HEK293 (cell line): ENCODE results near the gene SCTR.

ENCODE experiments used
- CTCF ChIA-PET: fragments of 350-600 bp; formaldehyde crosslinking; extraction: SDS; loops from one replicate; lab custom pipeline; 2021; ENCODE audit warnings: antibody characterized with exemption; lab: Yijun Ruan, JAX
- POLR2A ChIA-PET: fragments of 300-600 bp; formaldehyde crosslinking; extraction: SDS; loops from one replicate; lab custom pipeline; 2020; ENCODE audit warnings: antibody characterized with exemption, inconsistent platforms; lab: Yijun Ruan, JAX
- H3K27ac ChIP-seq: fragments of 200-500 bp; sonication (Bioruptor generic); 2 replicates; pipeline ENCODE4 v1.5.1; 2014; ENCODE audit warnings: low read depth, low read length, control low read depth, inconsistent platforms; ENCODE audit errors: extremely low read depth
- H3K36me3 ChIP-seq, 2 experiments: fragments of 200-500 bp in 1 of 2; sonication (Bioruptor generic) in 1 of 2; 1 replicate in 1 of 2; 2 replicates in 1 of 2; pipeline ENCODE4 v1.5.1; 2014 to 2017; ENCODE audit warnings: inconsistent platforms in 2 of 2, low read length in 2 of 2; ENCODE audit not compliant: control insufficient read depth in 2 of 2, insufficient read depth in 1 of 2
- H3K4me1 ChIP-seq: fragments of 200-500 bp; sonication (Bioruptor generic); 2 replicates; pipeline ENCODE4 v1.5.1; 2014; ENCODE audit warnings: mild to moderate bottlenecking, low read length, inconsistent platforms; ENCODE audit not compliant: control insufficient read depth, insufficient read depth
- H3K4me3 ChIP-seq: 2 replicates; pipeline ENCODE4 v1.5.1; 2011; ENCODE audit warnings: low read depth, mild to moderate bottlenecking, control low read depth, low read length, moderate library complexity
- H3K9me3 ChIP-seq: fragments of 200-500 bp; sonication (Bioruptor generic); 2 replicates; pipeline ENCODE4 v1.5.1; 2014; ENCODE audit warnings: low read depth, low read length, inconsistent platforms; ENCODE audit not compliant: control insufficient read depth, insufficient read depth
- GFI1B ChIP-seq: fragments of 450-650 bp; formaldehyde crosslinking; IDR thresholded peaks from 2 replicates; pipeline ENCODE4 v1.5.1; 2016; ENCODE audit warnings: missing biosample characterization, missing genetic modification characterization
- HOXD13 ChIP-seq: sonication (generic); formaldehyde crosslinking; IDR thresholded peaks from 2 replicates; pipeline ENCODE4 v1.8.0; 2022; ENCODE audit warnings: missing genetic modification reagents, borderline replicate concordance
- MEIS1 ChIP-seq: sonication (generic); formaldehyde crosslinking; IDR thresholded peaks from 2 replicates; pipeline ENCODE4 v1.8.1; 2022; ENCODE audit warnings: missing genetic modification reagents, mild to moderate bottlenecking, borderline replicate concordance
- MZF1 ChIP-seq: fragments of 450-650 bp; formaldehyde crosslinking; IDR thresholded peaks from 2 replicates; pipeline ENCODE4 v1.5.1; 2017; ENCODE audit warnings: missing biosample characterization, missing genetic modification characterization, borderline replicate concordance
- PRDM1 ChIP-seq: fragments of 450-650 bp; formaldehyde crosslinking; IDR thresholded peaks from 2 replicates; pipeline ENCODE4; 2016; ENCODE audit warnings: missing biosample characterization, missing genetic modification characterization
- SALL2 ChIP-seq: fragments of 450-650 bp; formaldehyde crosslinking; IDR thresholded peaks from 2 replicates; pipeline ENCODE4 v1.5.0; 2017; ENCODE audit warnings: missing biosample characterization, mild to moderate bottlenecking, missing genetic modification characterization, borderline replicate concordance
- SCRT2 ChIP-seq: fragments of 450-650 bp; formaldehyde crosslinking; IDR thresholded peaks from 2 replicates; pipeline ENCODE4 v1.5.1; 2016; ENCODE audit warnings: missing biosample characterization, missing genetic modification characterization
- ZBTB7A ChIP-seq: fragments of 450-650 bp; formaldehyde crosslinking; IDR thresholded peaks from 2 replicates; pipeline ENCODE4 v1.5.1; 2016; ENCODE audit warnings: low read depth, missing biosample characterization, missing genetic modification characterization
- ZEB2 ChIP-seq: fragments of 450-650 bp; formaldehyde crosslinking; IDR thresholded peaks from 2 replicates; pipeline ENCODE4 v1.5.1; 2016; ENCODE audit warnings: missing biosample characterization, missing genetic modification characterization
- ZFP41 ChIP-seq: fragments of 450-650 bp; formaldehyde crosslinking; IDR thresholded peaks from 2 replicates; pipeline ENCODE4 v1.5.1; 2016; ENCODE audit warnings: missing biosample characterization, missing genetic modification characterization, borderline replicate concordance
- ZNF138 ChIP-seq: fragments of 450-650 bp; formaldehyde crosslinking; IDR thresholded peaks from 2 replicates; pipeline ENCODE4 v1.5.1; 2016; ENCODE audit warnings: missing biosample characterization, missing genetic modification characterization, borderline replicate concordance
- ZNF174 ChIP-seq: fragments of 450-650 bp; formaldehyde crosslinking; IDR thresholded peaks from 2 replicates; pipeline ENCODE4 v1.5.0; 2017; ENCODE audit warnings: missing biosample characterization, mild to moderate bottlenecking, missing genetic modification characterization
- ZNF221 ChIP-seq: fragments of 450-650 bp; formaldehyde crosslinking; IDR thresholded peaks from 2 replicates; pipeline ENCODE4 v1.5.1; 2017; ENCODE audit warnings: missing biosample characterization, missing genetic modification characterization, borderline replicate concordance
- ZNF239 ChIP-seq: fragments of 450-650 bp; formaldehyde crosslinking; IDR thresholded peaks from 2 replicates; pipeline ENCODE4 v1.5.1; 2016; ENCODE audit warnings: missing biosample characterization, missing genetic modification characterization
- ZNF274 ChIP-seq, 2 experiments: fragments of 200-500 bp in 1 of 2; fragments of 450-650 bp in 1 of 2; sonication (Bioruptor generic) in 1 of 2; formaldehyde crosslinking in 1 of 2; IDR thresholded peaks; 2 replicates each; pipeline versions ENCODE4 v1.5.1 to v1.6.1; 2014 to 2016; ENCODE audit warnings: borderline replicate concordance in 1 of 2, inconsistent platforms in 1 of 2, low read length in 1 of 2, missing biosample characterization in 1 of 2, missing genetic modification characterization in 1 of 2
- ZNF302 ChIP-seq: fragments of 450-650 bp; formaldehyde crosslinking; IDR thresholded peaks from 2 replicates; pipeline ENCODE4 v1.5.1; 2016; ENCODE audit warnings: missing biosample characterization, missing genetic modification characterization, low read depth
- ZNF423 ChIP-seq: fragments of 450-650 bp; formaldehyde crosslinking; IDR thresholded peaks from 2 replicates; pipeline ENCODE4 v1.5.1; 2016; ENCODE audit warnings: missing biosample characterization, missing genetic modification characterization
- ZNF426 ChIP-seq: fragments of 450-650 bp; formaldehyde crosslinking; IDR thresholded peaks from 2 replicates; pipeline ENCODE4 v1.5.1; 2017; ENCODE audit warnings: missing biosample characterization, missing genetic modification characterization, mild to moderate bottlenecking, inconsistent platforms, moderate library complexity
- ZNF530 ChIP-seq: fragments of 450-650 bp; formaldehyde crosslinking; IDR thresholded peaks from 2 replicates; pipeline ENCODE4 v1.5.1; 2016; ENCODE audit warnings: low read depth, missing biosample characterization, missing genetic modification characterization
- ZNF561 ChIP-seq: fragments of 450-650 bp; IDR thresholded peaks from 2 replicates; pipeline ENCODE4 v1.5.1; 2018; ENCODE audit warnings: missing biosample characterization, missing genetic modification characterization, borderline replicate concordance
- ZNF585B ChIP-seq: fragments of 450-650 bp; formaldehyde crosslinking; IDR thresholded peaks from 2 replicates; pipeline ENCODE4 v1.5.1; 2016; ENCODE audit warnings: missing biosample characterization, missing genetic modification characterization
- ZNF664 ChIP-seq: fragments of 450-650 bp; formaldehyde crosslinking; IDR thresholded peaks from 2 replicates; pipeline ENCODE4 v1.5.1; 2016; ENCODE audit warnings: missing biosample characterization, missing genetic modification characterization
- TF ChIP-seq, protein P1 (sequence below): sonication (generic); formaldehyde crosslinking; IDR thresholded peaks from 2 replicates; pipeline ENCODE4 v1.8.1; 2022; ENCODE audit warnings: mild to moderate bottlenecking, moderate library complexity, missing genetic modification reagents
- TF ChIP-seq, protein P2 (sequence below): fragments of 450-650 bp; formaldehyde crosslinking; IDR thresholded peaks from 2 replicates; pipeline ENCODE4 v1.5.1; 2016; ENCODE audit warnings: missing biosample characterization, missing genetic modification characterization, borderline replicate concordance

Gene SCTR

DNA sequence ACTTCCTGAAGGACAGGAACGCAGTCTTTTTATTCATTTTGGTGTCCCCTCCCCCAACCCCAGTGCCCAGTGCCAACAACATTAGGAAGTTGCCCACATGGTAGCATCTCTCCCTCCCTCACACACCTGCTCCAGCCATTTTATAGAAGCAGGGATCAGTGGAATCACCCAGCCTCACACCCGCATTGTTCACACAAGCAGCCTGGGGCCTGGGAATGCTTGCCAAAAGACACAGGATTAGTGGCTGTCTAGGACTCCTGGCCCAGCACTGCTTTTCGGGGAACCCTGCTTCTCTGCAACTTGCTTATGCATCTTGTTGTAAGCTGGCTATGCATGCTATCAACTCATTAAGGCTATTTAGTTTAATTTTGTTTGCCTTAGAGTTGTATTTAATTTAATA is 74.8 kb downstream of the SCTR start:
- no peak overlapping the region for H3K27ac ChIP-seq
- ChIA-PET POLR2A (no interaction called here), CTCF (no interaction called here)
- no peaks in the 10 kb centered on the region for H3K36me3 ChIP-seq
- H3K4me1 ChIP-seq, result no peaks in the 10 kb centered on the region
- H3K9me3 ChIP-seq, result no peaks in the 10 kb centered on the region
- TF ChIP-seq, protein P1, sequence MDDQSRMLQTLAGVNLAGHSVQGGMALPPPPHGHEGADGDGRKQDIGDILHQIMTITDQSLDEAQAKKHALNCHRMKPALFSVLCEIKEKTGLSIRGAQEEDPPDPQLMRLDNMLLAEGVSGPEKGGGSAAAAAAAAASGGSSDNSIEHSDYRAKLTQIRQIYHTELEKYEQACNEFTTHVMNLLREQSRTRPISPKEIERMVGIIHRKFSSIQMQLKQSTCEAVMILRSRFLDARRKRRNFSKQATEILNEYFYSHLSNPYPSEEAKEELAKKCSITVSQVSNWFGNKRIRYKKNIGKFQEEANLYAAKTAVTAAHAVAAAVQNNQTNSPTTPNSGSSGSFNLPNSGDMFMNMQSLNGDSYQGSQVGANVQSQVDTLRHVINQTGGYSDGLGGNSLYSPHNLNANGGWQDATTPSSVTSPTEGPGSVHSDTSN (CRISPR knock-in tag), result no peak
- TF ChIP-seq ZNF561 (tag by site-specific recombination) (no peak), ZBTB7A (tag by site-specific recombination) (no peak), SALL2 (tag by site-specific recombination) (no peak), ZNF302 (no peak)
- H3K4me3 ChIP-seq, result no peak overlapping the region

DNA sequence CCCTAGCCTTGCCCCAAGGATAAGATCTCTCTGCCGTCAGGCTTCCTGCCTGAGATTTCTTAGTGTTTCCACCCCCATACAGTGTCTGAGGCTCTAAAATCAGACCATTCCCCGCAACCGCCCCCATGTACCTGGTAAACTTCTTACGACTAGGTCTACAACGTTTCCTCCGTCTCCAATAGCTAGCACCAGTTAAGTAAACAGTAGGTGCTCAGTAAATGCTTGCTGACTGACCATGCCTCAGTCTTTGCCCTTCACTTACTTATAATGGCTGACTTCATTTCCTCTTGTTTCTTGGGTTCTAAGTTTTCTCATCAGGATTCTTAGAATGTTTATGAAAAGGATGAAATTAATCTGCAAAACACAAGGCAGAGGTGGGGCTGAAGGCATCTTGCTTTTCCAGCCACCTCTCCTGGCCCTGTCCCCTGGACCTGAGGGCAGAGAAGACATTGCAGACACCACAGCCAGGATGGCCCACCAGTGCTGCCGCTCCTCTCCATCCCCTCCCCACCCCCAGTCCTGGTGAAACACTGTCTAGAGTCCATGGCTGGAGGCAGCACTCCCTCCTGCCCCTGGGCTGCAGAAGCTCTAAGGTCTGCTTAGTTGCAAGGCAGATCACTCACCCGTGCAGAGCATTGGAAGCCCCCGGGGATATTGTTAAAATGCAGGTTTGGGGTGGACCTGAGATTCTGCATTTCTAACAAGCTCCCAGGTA is 75.7 kb downstream of the SCTR start:
- TF ChIP-seq ZFP41, result no peak
- no peak for TF ChIP-seq ZNF239
- no peak for TF ChIP-seq GFI1B
- no peak for TF ChIP-seq ZNF530 (tag by site-specific recombination)
- TF ChIP-seq ZEB2 (tag by site-specific recombination), result no peak
- no peaks in the 10 kb centered on the region for H3K36me3 ChIP-seq
- ChIA-PET CTCF (interaction anchor here (0.7 kb wide), 1 partner anchor 39 kb away, joined by 3 read pairs; no protein-coding TSS in a partner anchor), POLR2A (no interaction called here)
- H3K4me3 ChIP-seq, result no peak overlapping the region
- no peaks in the 10 kb centered on the region for H3K9me3 ChIP-seq
- H3K4me1 ChIP-seq, result no peaks in the 10 kb centered on the region
- no peak overlapping the region for H3K27ac ChIP-seq

DNA sequence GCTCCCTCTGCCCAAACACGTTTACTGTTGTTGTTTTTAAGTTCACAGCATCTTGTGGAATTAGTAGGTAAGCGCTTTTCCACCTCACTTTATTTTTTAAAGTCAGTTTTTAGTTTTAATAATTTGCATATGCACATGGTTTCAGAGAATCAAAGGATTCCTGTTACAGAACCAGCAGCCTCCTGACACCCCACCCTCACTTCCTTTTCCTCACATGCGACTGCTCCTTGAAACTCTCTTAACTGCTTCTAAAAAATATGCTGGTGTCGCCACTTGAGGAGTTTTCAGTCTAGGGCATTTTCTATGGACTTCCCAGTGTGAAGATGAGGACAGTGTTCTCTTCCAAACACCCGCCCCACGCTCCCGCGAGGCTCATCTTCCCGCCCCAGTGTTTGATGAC is 78.2 kb downstream of the SCTR start:
- ChIA-PET CTCF (no interaction called here), POLR2A (no interaction called here)
- no peak for TF ChIP-seq ZNF426 (tag by site-specific recombination)
- no peak for TF ChIP-seq HOXD13 (CRISPR knock-in tag)
- TF ChIP-seq, protein P2, sequence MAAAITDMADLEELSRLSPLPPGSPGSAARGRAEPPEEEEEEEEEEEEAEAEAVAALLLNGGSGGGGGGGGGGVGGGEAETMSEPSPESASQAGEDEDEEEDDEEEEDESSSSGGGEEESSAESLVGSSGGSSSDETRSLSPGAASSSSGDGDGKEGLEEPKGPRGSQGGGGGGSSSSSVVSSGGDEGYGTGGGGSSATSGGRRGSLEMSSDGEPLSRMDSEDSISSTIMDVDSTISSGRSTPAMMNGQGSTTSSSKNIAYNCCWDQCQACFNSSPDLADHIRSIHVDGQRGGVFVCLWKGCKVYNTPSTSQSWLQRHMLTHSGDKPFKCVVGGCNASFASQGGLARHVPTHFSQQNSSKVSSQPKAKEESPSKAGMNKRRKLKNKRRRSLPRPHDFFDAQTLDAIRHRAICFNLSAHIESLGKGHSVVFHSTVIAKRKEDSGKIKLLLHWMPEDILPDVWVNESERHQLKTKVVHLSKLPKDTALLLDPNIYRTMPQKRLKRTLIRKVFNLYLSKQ (tag by site-specific recombination), result no peak
- TF ChIP-seq ZNF174, result no peak
- no peak for TF ChIP-seq MEIS1 (CRISPR knock-in tag)
- TF ChIP-seq MZF1, result no peak
- TF ChIP-seq ZNF585B, result no peak
- TF ChIP-seq PRDM1 (tag by site-specific recombination), result no peak
- TF ChIP-seq ZNF423 (tag by site-specific recombination), result no peak
- no peak for TF ChIP-seq ZNF664 (tag by site-specific recombination)
- TF ChIP-seq SCRT2, result no peak
- no peak for TF ChIP-seq ZNF221 (tag by site-specific recombination)
- TF ChIP-seq ZNF274 (IDR thresholded peaks at IDR 0.05; ENCODE audit: low read length), result no peak
- no peak for TF ChIP-seq ZNF274 (tag by site-specific recombination; IDR thresholded peaks at IDR 0.05; ENCODE audit: borderline replicate concordance)
- no peak for TF ChIP-seq ZNF138

More for the DNA sequence above, 78.2 kb downstream of the SCTR start:
- no peaks in the 10 kb centered on the region for H3K4me1 ChIP-seq
- H3K4me3 ChIP-seq, result no peak overlapping the region
- no peaks in the 10 kb centered on the region for H3K9me3 ChIP-seq
- H3K27ac ChIP-seq, result no peak overlapping the region
- no peaks in the 10 kb centered on the region for H3K36me3 ChIP-seq
